ENCODE results near the gene PRDM15. TPM values are rescaled to one million over a fixed set of nuclear protein-coding genes. Genes with fewer than 3 reads are reported as not detected.

Gene PRDM15
- total and polyA plus RNA-seq, 2 experiments from 2014 or later: 3.0 to 10.6 TPM

DNA sequence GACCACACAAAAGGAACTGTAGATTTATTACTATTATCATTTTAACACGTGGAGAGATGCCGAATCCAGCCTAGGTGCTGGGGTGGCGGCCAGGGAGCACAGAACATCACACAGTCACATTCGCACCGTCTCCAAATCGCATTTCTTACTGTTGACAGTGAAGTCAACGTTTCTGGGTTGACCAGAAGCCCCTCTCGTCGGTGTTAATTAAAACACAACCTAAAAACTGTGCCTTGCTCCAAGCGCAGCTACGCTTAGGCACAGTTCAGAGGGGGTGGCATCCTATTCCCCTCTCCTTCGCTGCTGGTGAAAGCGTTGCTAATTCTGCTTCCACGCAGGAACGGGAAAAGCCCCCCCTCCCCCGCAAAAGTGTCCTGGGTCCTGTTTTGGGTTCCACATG, 116.4 kb downstream of the PRDM15 start (continued):
- no peak for TF ChIP-seq EZH2 (IDR thresholded peaks at IDR 0.05; ENCODE audit: low read depth, unreplicated experiment)
- no peak for TF ChIP-seq CREB1 (CRISPR knock-in tag; IDR thresholded peaks at IDR 0.05; ENCODE audit: low read depth)
- no peak for TF ChIP-seq POLR2AphosphoS5 (IDR thresholded peaks at IDR 0.05; ENCODE audit: low read depth)
- no peak for TF ChIP-seq REST (IDR thresholded peaks at IDR 0.05; ENCODE audit: unreplicated experiment)
- TF ChIP-seq, protein P1, sequence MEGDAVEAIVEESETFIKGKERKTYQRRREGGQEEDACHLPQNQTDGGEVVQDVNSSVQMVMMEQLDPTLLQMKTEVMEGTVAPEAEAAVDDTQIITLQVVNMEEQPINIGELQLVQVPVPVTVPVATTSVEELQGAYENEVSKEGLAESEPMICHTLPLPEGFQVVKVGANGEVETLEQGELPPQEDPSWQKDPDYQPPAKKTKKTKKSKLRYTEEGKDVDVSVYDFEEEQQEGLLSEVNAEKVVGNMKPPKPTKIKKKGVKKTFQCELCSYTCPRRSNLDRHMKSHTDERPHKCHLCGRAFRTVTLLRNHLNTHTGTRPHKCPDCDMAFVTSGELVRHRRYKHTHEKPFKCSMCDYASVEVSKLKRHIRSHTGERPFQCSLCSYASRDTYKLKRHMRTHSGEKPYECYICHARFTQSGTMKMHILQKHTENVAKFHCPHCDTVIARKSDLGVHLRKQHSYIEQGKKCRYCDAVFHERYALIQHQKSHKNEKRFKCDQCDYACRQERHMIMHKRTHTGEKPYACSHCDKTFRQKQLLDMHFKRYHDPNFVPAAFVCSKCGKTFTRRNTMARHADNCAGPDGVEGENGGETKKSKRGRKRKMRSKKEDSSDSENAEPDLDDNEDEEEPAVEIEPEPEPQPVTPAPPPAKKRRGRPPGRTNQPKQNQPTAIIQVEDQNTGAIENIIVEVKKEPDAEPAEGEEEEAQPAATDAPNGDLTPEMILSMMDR (conservative IDR thresholded peaks at IDR 0.05; ENCODE audit: low read depth in 2 of 2): no peak
- no peak for TF ChIP-seq STAT1 (IDR thresholded peaks at IDR 0.05; ENCODE audit: unreplicated experiment)

- H3K36me3 Mint-ChIP-seq (ENCODE audit: low read depth): no peaks in the 10 kb centered on the region; the same call in 2 of the 3 replicates
- Histone ChIP-seq H3F3A (replicated peaks; ENCODE audit: low read depth) (peaks cover 3% of the 10 kb centered on the region; the same call in 1 of the 2 replicates), H3K27ac (ENCODE audit: low read depth) (no peak overlapping the region), H2AFZ (no peak overlapping the region), H3K4me2 (peak overlapping the region; percentile 93), H3K79me2 (replicated peaks; ENCODE audit: insufficient read depth) (peaks cover 57% of the 10 kb centered on the region), H3K27me3 (ENCODE audit: insufficient read depth) (peaks cover 71% of the 10 kb centered on the region), H3K4me1 (ENCODE audit: insufficient read depth) (peaks cover 61% of the 10 kb centered on the region), H3K36me3 (ENCODE audit: insufficient read depth) (no peaks in the 10 kb centered on the region; the same call in 1 of the 2 replicates), H4K20me1 (replicated peaks; ENCODE audit: insufficient read depth) (peaks cover 24% of the 10 kb centered on the region), H3K4me3 (peak overlapping the region; percentile 57), H3K9me2 (ENCODE audit: insufficient read depth) (no peaks in the 10 kb centered on the region)
- no peak overlapping the region for H3K27ac Mint-ChIP-seq
- peaks cover 61% of the 10 kb centered on the region for H3K4me1 Mint-ChIP-seq
- TF ChIP-seq EZH2phosphoT487 (IDR thresholded peaks at IDR 0.05; ENCODE audit: unreplicated experiment) (no peak), EZH2 (IDR thresholded peaks at IDR 0.05; ENCODE audit: low read depth, unreplicated experiment) (peak; percentile 46), NANOG (IDR thresholded peaks at IDR 0.05; ENCODE audit: borderline replicate concordance) (no peak)
- H3K9me3 Mint-ChIP-seq: peaks cover under 1% of the 10 kb centered on the region; the same call in 1 of the 3 replicates
- peak; percentile 62 for ATAC-seq
- DNase-seq (ENCODE audit: low spot score): peak; percentile 95
- H3K27me3 Mint-ChIP-seq (ENCODE audit: insufficient read depth, low read depth, poor library complexity): peaks cover 68% of the 10 kb centered on the region
- peak overlapping the region; percentile 78 for H3K4me3 Mint-ChIP-seq
Observed at GRCh38 chr21:41761934-41762635, 117.1 kb downstream of the PRDM15 start.

Measured in GM23338 (cell line).